IMR-90 (cell line): Measurements from ENCODE around the gene HMGCS2. TPM values are rescaled to one million over a fixed set of nuclear protein-coding genes. Genes with fewer than 3 reads are reported as not detected.

Source experiments
- ATAC-seq: fragments of 200-7000 bp; cut with Tn5 transposase; 2 replicates; pipeline ENCODE4 v1.9.1; 2020; ENCODE audit warnings: low read depth, mild to moderate bottlenecking, moderate library complexity
- BruUV-seq: library from RNA; stranded (reverse); fragments of 400-500 nt; replicated peaks from 2 replicates; lab custom pipeline; 2021; lab: Mats Ljungman, UMichigan
- CTCF ChIA-PET: fragments of 300-600 bp; formaldehyde crosslinking; extraction: SDS; loops from one replicate; lab custom pipeline; 2021; ENCODE audit warnings: antibody characterized with exemption; lab: Yijun Ruan, JAX
- POLR2A ChIA-PET: fragments of 300-600 bp; sonication (Branson Sonifier 250); formaldehyde crosslinking; loops from one replicate; lab custom pipeline; 2022; ENCODE audit warnings: antibody characterized with exemption; ENCODE audit not compliant: unreplicated experiment; lab: Charles Lee
- DNase-seq: peaks from one replicate; pipeline ENCODE4 v3.0.0; 2013
- H2AFZ ChIP-seq: replicated peaks from 2 replicates; pipeline ENCODE3; 2013; ENCODE audit warnings: low read length, mild to moderate bottlenecking; ENCODE audit not compliant: poor library complexity
- H2AK5ac ChIP-seq: 2 replicates; pipeline ENCODE4 v1.6.1; 2013; ENCODE audit warnings: low read depth, low read length, inconsistent platforms
- H2AK9ac ChIP-seq: replicated peaks from 2 replicates; pipeline ENCODE3; 2013; ENCODE audit warnings: mild to moderate bottlenecking, low read depth, low read length, moderate library complexity; ENCODE audit not compliant: poor library complexity
- H2BK120ac ChIP-seq: 2 replicates; pipeline ENCODE4 v1.6.1; 2013; ENCODE audit warnings: low read depth, low read length, inconsistent platforms
- H2BK15ac ChIP-seq: 3 replicates; pipeline ENCODE4 v1.6.1; 2013; ENCODE audit warnings: low read depth, low read length, inconsistent platforms
- H2BK20ac ChIP-seq: 2 replicates; pipeline ENCODE4 v1.6.1; 2013; ENCODE audit warnings: low read depth, mild to moderate bottlenecking, inconsistent platforms, low read length, moderate library complexity
- H2BK5ac ChIP-seq: 2 replicates; pipeline ENCODE4 v1.6.1; 2013; ENCODE audit warnings: mild to moderate bottlenecking, low read depth, low read length, inconsistent platforms; ENCODE audit not compliant: poor library complexity, severe bottlenecking
- H3K14ac ChIP-seq: replicated peaks from 2 replicates; pipeline ENCODE4 v1.6.1; 2013; ENCODE audit warnings: low read depth, low read length, inconsistent platforms
- H3K18ac ChIP-seq: 2 replicates; pipeline ENCODE4 v1.6.1; 2013; ENCODE audit warnings: low read depth, low read length, control low read depth
- H3K23ac ChIP-seq: 2 replicates; pipeline ENCODE4 v1.6.1; 2013; ENCODE audit warnings: low read depth, low read length, inconsistent platforms
- H3K27ac ChIP-seq: 2 replicates; pipeline ENCODE4 v1.5.1; 2013; ENCODE audit warnings: mild to moderate bottlenecking, control low read depth, low read length; ENCODE audit not compliant: insufficient read depth
- H3K27me3 ChIP-seq: 2 replicates; pipeline ENCODE4 v1.6.1; 2013; ENCODE audit warnings: low read length; ENCODE audit not compliant: control insufficient read depth, insufficient read depth
- H3K36me3 ChIP-seq: 2 replicates; pipeline ENCODE4 v1.6.1; 2013; ENCODE audit warnings: low read length, mixed read lengths; ENCODE audit not compliant: control insufficient read depth, insufficient read depth
- H3K4ac ChIP-seq: 2 replicates; pipeline ENCODE4 v1.6.1; 2013; ENCODE audit warnings: low read depth, low read length, inconsistent platforms
- H3K4me1 ChIP-seq: 2 replicates; pipeline ENCODE4 v1.6.1; 2013; ENCODE audit warnings: low read length, mixed read lengths; ENCODE audit not compliant: control insufficient read depth, insufficient read depth
- H3K4me2 ChIP-seq: 2 replicates; pipeline ENCODE4 v1.6.1; 2013; ENCODE audit warnings: low read depth, mild to moderate bottlenecking, control low read depth, low read length, moderate library complexity
- H3K4me3 ChIP-seq: 2 replicates; pipeline ENCODE4 v1.5.1; 2013; ENCODE audit warnings: low read depth, mild to moderate bottlenecking, control low read depth, low read length, moderate library complexity; ENCODE audit not compliant: insufficient read depth
- H3K56ac ChIP-seq: 2 replicates; pipeline ENCODE4 v1.6.1; 2013; ENCODE audit warnings: low read length, inconsistent platforms; ENCODE audit not compliant: insufficient read depth; ENCODE audit errors: extremely low read depth
- H3K79me1 ChIP-seq, 2 experiments: 2 replicates each; pipeline ENCODE4 v1.6.1; 2013; ENCODE audit warnings: low read length in 2 of 2, inconsistent platforms in 1 of 2, low read depth in 1 of 2
- H3K9ac ChIP-seq: 2 replicates; pipeline ENCODE4 v1.6.1; 2013; ENCODE audit warnings: low read depth, low read length, control low read depth
- H3K9me1 ChIP-seq: 2 replicates; pipeline ENCODE4 v1.6.1; 2013; ENCODE audit warnings: low read length, inconsistent platforms; ENCODE audit not compliant: insufficient read depth
- H3K9me3 ChIP-seq: 2 replicates; pipeline ENCODE4 v1.6.1; 2013; ENCODE audit warnings: low read length; ENCODE audit not compliant: control insufficient read depth, insufficient read depth
- H4K20me1 ChIP-seq: 2 replicates; pipeline ENCODE4 v1.6.1; 2013; ENCODE audit warnings: low read length, inconsistent platforms; ENCODE audit not compliant: insufficient read depth
- H4K5ac ChIP-seq: 2 replicates; pipeline ENCODE4 v1.6.1; 2013; ENCODE audit warnings: mild to moderate bottlenecking, low read depth, low read length, control low read depth
- H4K8ac ChIP-seq, 2 experiments: 2 replicates each; pipeline ENCODE4 v1.6.1; 2013; ENCODE audit warnings: low read depth in 2 of 2, low read length in 2 of 2, control low read depth in 1 of 2, inconsistent platforms in 1 of 2
- H4K91ac ChIP-seq: 2 replicates; pipeline ENCODE4 v1.6.1; 2013; ENCODE audit warnings: low read depth, low read length, inconsistent platforms; ENCODE audit not compliant: insufficient read depth
- BHLHE40 ChIP-seq: fragments of 150-350 bp; IDR thresholded peaks from 2 replicates; pipeline ENCODE4 v1.6.1; 2016; ENCODE audit warnings: mild to moderate bottlenecking, low read depth, low read length
- CHD1 ChIP-seq: IDR thresholded peaks from 2 replicates; pipeline ENCODE4 v1.6.1; 2012; ENCODE audit warnings: low read depth, low read length, improper control_type of control experiment
- CTCF ChIP-seq: conservative IDR thresholded peaks from 2 replicates; pipeline ENCODE4 v1.5.1; 2012; ENCODE audit warnings: mild to moderate bottlenecking, low read depth, low read length, improper control_type of control experiment
- FOS ChIP-seq: fragments of 150-350 bp; IDR thresholded peaks from 2 replicates; pipeline ENCODE4 v1.6.1; 2016; ENCODE audit warnings: low read depth, low read length
- MAFK ChIP-seq: IDR thresholded peaks from 2 replicates; pipeline ENCODE4 v1.6.1; 2012; ENCODE audit warnings: low read depth, low read length, improper control_type of control experiment
- MAZ ChIP-seq: IDR thresholded peaks from 2 replicates; pipeline ENCODE4 v1.6.1; 2012; ENCODE audit warnings: low read depth, mild to moderate bottlenecking, low read length, improper control_type of control experiment, moderate library complexity, borderline replicate concordance
- MXI1 ChIP-seq: IDR thresholded peaks from 2 replicates; pipeline ENCODE4 v1.6.1; 2012; ENCODE audit warnings: low read depth, mild to moderate bottlenecking, low read length, moderate library complexity, borderline replicate concordance
- NFE2L2 ChIP-seq: fragments of 150-350 bp; IDR thresholded peaks from 2 replicates; pipeline ENCODE4 v1.6.1; 2016; ENCODE audit warnings: low read depth, mild to moderate bottlenecking, low read length
- POLR2A ChIP-seq: IDR thresholded peaks from 2 replicates; pipeline ENCODE4 v1.6.1; 2012; ENCODE audit warnings: mild to moderate bottlenecking, low read depth, low read length
- RAD21 ChIP-seq: IDR thresholded peaks from 2 replicates; pipeline ENCODE4 v1.6.1; 2012; ENCODE audit warnings: low read length, improper control_type of control experiment
- RCOR1 ChIP-seq: IDR thresholded peaks from 2 replicates; pipeline ENCODE4 v1.6.1; 2012; ENCODE audit warnings: mild to moderate bottlenecking, low read length, improper control_type of control experiment; ENCODE audit not compliant: insufficient replicate concordance
- RFX5 ChIP-seq: IDR thresholded peaks from 2 replicates; pipeline ENCODE4 v1.8.0; 2012; ENCODE audit warnings: low read depth, mild to moderate bottlenecking, low read length, moderate library complexity
- SMC3 ChIP-seq: fragments of 150-350 bp; IDR thresholded peaks from 2 replicates; pipeline ENCODE4 v1.6.1; 2016; ENCODE audit warnings: low read depth, mild to moderate bottlenecking, antibody characterized with exemption, low read length, moderate library complexity
- whole genome bisulfite sequencing, 2 experiments: methylation state at CpG; one replicate each; pipeline versions ENCODE4 v1.1.5 to v1.1.7; 2013; ENCODE audit warnings: missing lambda C conversion rate in 2 of 2; ENCODE audit not compliant: insufficient read length in 1 of 2; ENCODE audit errors: extremely low coverage in 2 of 2; 5-methylcytosine and 5-hydroxymethylcytosine counted together
- dilution Hi-C: fragments of 300-500 bp; cut with HindIII; formaldehyde crosslinking; loops from one replicate; pipeline ENCODE4 v1.14.3; 2018; ENCODE audit warnings: low sequenced_read_pairs; ENCODE audit not compliant: unreplicated experiment
- in situ Hi-C: fragments of 300-500 bp; cut with MboI; formaldehyde crosslinking; loops from 3 replicates; pipeline ENCODE4 v1.14.3; 2019; ENCODE audit warnings: low sequenced_read_pairs, inconsistent platforms, mixed read lengths
- intact Hi-C: fragments of 100-400 bp; cut with micrococcal nuclease; formaldehyde crosslinking; loops from 2 replicates; pipeline ENCODE4 v1.10.0; 2022
- polyA plus RNA-seq, 3 experiments: library from polyadenylated mRNA; depleted of rRNA; stranded (reverse); fragments of >200 nt; gene quantifications; 2 replicates each; pipeline ENCODE4 v1.2.3, GENCODE V29; 2012; ENCODE audit warnings: low replicate concordance in 1 of 3
- total RNA-seq: library from RNA; depleted of rRNA; stranded (reverse); fragments of >200 nt; gene quantifications from 2 replicates; pipeline ENCODE4 v1.2.3, GENCODE V29; 2012
- TF ChIP-seq, protein P1 (sequence below): fragments of 150-350 bp; IDR thresholded peaks from 2 replicates; pipeline ENCODE4 v1.6.1; 2016; ENCODE audit warnings: low read depth, mild to moderate bottlenecking, low read length, moderate library complexity, borderline replicate concordance
- TF ChIP-seq, protein P2 (sequence below): fragments of 150-350 bp; IDR thresholded peaks from 2 replicates; pipeline ENCODE4 v1.6.1; 2017; ENCODE audit warnings: mild to moderate bottlenecking, antibody characterized with exemption, low read length, low read depth

HMGCS2 gene
- total and polyA plus RNA-seq, 2 of the 4 experiments (the other 2 are of a cell fraction): not detected

DNA sequence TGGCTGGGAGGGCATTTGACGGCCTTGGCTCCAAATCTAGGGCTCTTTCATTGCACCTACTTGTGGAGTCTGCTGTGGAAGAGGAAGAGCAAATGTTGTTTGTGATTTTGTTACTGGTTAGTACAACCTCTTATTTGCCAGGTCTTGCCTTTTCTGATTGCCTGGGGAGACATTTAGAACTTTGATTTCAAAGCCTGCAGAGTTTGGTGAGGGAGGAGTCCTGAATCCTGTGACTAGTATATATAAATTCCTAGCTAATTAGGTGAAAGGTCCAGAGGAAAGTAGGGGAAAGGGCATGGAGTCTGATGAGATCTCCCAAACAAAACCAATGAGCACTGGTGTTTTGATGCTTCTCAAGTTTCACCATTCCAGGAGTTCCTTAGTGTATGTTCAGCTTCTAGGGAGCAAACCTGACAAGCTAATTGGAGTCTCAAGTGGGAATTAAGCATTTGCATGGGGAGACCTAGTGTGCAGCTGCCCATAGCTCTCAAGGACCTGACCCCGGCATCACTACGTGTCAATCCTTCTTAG lies 5.1 kb upstream of the HMGCS2 start:
- no peak overlapping the region for H3K27ac ChIP-seq
- H2BK120ac ChIP-seq: 0 out of 2 replicates have a peak overlapping the region, but pooled peaks have one; percentile 20
- H3K9me1 ChIP-seq: peaks cover 4% of the 10 kb centered on the region; the same call in 1 of the 2 replicates
- no peak overlapping the region for H2AFZ ChIP-seq
- no peak overlapping the region for H3K23ac ChIP-seq
- H3K9ac ChIP-seq: no peak overlapping the region
- H3K4ac ChIP-seq: peak overlapping the region; percentile 31; the same call in 1 of the 2 replicates
- H4K5ac ChIP-seq: peak overlapping the region; percentile 16; the same call in 1 of the 2 replicates
- no peaks in the 10 kb centered on the region for H3K79me1 ChIP-seq
- POLR2A ChIA-PET: no interaction called here
- no peaks in the 10 kb centered on the region for H3K36me3 ChIP-seq
- peak overlapping the region; percentile 16 for H2BK5ac ChIP-seq
- peak overlapping the region in 1 of 2 experiments; percentile 9; a peak in 2 of 4 replicates for H4K8ac ChIP-seq
- no peak overlapping the region for H3K56ac ChIP-seq
- ATAC-seq (peak; percentile 87), DNase-seq (peak; percentile 52)
- peaks cover 5% of the 10 kb centered on the region for H3K4me1 ChIP-seq
- H3K27me3 ChIP-seq: peaks cover 5% of the 10 kb centered on the region; the same call in 1 of the 2 replicates
- in situ Hi-C loops: loop anchor here (5.0 kb wide), 1 partner anchor 51 kb away; no protein-coding TSS in a partner anchor
- H4K91ac ChIP-seq: peak overlapping the region; percentile 43; the same call in 1 of the 2 replicates
- no peak overlapping the region for H2BK20ac ChIP-seq
- intact Hi-C loops: no loop called here
- no peak overlapping the region for H2AK5ac ChIP-seq
- dilution Hi-C loops: no loop called here
- no peaks in the 10 kb centered on the region for H4K20me1 ChIP-seq
- no peak overlapping the region; the same call in 1 of the 2 replicates for H3K14ac ChIP-seq
- CTCF ChIA-PET: no interaction called here
- 67% methylated on average over 1 of the region's 3 CpGs; no CpG with 5 or more reads in 1 of the 2 experiments for WGBS, 2 experiments
- H3K9me3 ChIP-seq: no peaks in the 10 kb centered on the region
- BruUV-seq: no TSS peak
- H3K4me3 ChIP-seq: no peak overlapping the region
- H2BK15ac ChIP-seq: no peak overlapping the region
- peak overlapping the region; percentile 78; the same call in 1 of the 2 replicates for H3K18ac ChIP-seq
- H2AK9ac ChIP-seq: no peak overlapping the region
- H3K4me2 ChIP-seq: peak overlapping the region; percentile 83
- TF ChIP-seq FOS (no peak), CTCF (no peak), BHLHE40 (no peak), MAFK (no peak), MAZ (no peak), RFX5 (no peak), NFE2L2 (no peak), RAD21 (no peak), CHD1 (no peak), SMC3 (no peak), RCOR1 (no peak), MXI1 (no peak), POLR2A (no peak)
- TF ChIP-seq, protein P1, sequence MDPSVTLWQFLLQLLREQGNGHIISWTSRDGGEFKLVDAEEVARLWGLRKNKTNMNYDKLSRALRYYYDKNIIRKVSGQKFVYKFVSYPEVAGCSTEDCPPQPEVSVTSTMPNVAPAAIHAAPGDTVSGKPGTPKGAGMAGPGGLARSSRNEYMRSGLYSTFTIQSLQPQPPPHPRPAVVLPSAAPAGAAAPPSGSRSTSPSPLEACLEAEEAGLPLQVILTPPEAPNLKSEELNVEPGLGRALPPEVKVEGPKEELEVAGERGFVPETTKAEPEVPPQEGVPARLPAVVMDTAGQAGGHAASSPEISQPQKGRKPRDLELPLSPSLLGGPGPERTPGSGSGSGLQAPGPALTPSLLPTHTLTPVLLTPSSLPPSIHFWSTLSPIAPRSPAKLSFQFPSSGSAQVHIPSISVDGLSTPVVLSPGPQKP: no peak
- TF ChIP-seq, protein P2, sequence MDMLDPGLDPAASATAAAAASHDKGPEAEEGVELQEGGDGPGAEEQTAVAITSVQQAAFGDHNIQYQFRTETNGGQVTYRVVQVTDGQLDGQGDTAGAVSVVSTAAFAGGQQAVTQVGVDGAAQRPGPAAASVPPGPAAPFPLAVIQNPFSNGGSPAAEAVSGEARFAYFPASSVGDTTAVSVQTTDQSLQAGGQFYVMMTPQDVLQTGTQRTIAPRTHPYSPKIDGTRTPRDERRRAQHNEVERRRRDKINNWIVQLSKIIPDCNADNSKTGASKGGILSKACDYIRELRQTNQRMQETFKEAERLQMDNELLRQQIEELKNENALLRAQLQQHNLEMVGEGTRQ: no peak
